Mesenchymal stem cell (in vitro differentiated cells and primary cell): ENCODE results near the gene TGM2.
A peak's percentile ranks its signal among the peaks of the same experiment; 100 is the strongest.

Experiments used
- DNase-seq: peaks from one replicate; pipeline ENCODE4 v3.0.0-alpha.2; 2013
- H2AFZ ChIP-seq: one replicate; pipeline ENCODE4 v1.6.1; 2013; ENCODE audit warnings: low read depth, mild to moderate bottlenecking, control low read depth, inconsistent platforms, low read length, moderate library complexity
- H2AK5ac ChIP-seq: 2 replicates; pipeline ENCODE4 v1.6.1; 2013; ENCODE audit warnings: low read length, moderate library complexity, mild to moderate bottlenecking, inconsistent platforms; ENCODE audit not compliant: severe bottlenecking
- H2BK120ac ChIP-seq: one replicate; pipeline ENCODE4 v1.6.1; 2013; ENCODE audit warnings: low read depth, mild to moderate bottlenecking, inconsistent platforms, low read length, moderate library complexity
- H2BK12ac ChIP-seq, 2 experiments: one replicate each; pipeline ENCODE4 v1.6.1; 2013; ENCODE audit warnings: inconsistent platforms in 2 of 2, low read length in 2 of 2, mild to moderate bottlenecking in 2 of 2, moderate library complexity in 2 of 2, control low read depth in 1 of 2
- H2BK15ac ChIP-seq: one replicate; pipeline ENCODE4 v1.6.1; 2013; ENCODE audit warnings: mild to moderate bottlenecking, low read depth, inconsistent platforms; ENCODE audit not compliant: poor library complexity, severe bottlenecking
- H2BK5ac ChIP-seq: 2 replicates; pipeline ENCODE4 v1.6.1; 2013; ENCODE audit warnings: low read depth, mild to moderate bottlenecking, low read length, control low read depth, inconsistent platforms; ENCODE audit not compliant: poor library complexity, severe bottlenecking
- H3K14ac ChIP-seq, 2 experiments: one replicate each; pipeline ENCODE4 v1.6.1; 2013; ENCODE audit warnings: inconsistent platforms in 2 of 2, low read length in 2 of 2, control low read depth in 1 of 2, mild to moderate bottlenecking in 1 of 2, moderate library complexity in 1 of 2
- H3K18ac ChIP-seq, 2 experiments: one replicate each; pipeline ENCODE4 v1.6.1; 2013; ENCODE audit warnings: inconsistent platforms in 2 of 2, low read length in 2 of 2, control low read depth in 1 of 2, low read depth in 1 of 2, mild to moderate bottlenecking in 1 of 2
- H3K23ac ChIP-seq, 2 experiments: one replicate each; pipeline ENCODE4 v1.6.1; 2013; ENCODE audit warnings: inconsistent platforms in 2 of 2, low read length in 2 of 2, mild to moderate bottlenecking in 2 of 2, moderate library complexity in 2 of 2, control low read depth in 1 of 2
- H3K27ac ChIP-seq: 2 replicates; pipeline ENCODE4 v1.5.1; 2013; ENCODE audit warnings: mild to moderate bottlenecking, moderate library complexity, low read length, control low read depth, inconsistent platforms; ENCODE audit not compliant: poor library complexity, severe bottlenecking
- H3K27me3 ChIP-seq, 2 experiments: 2 replicates each; pipeline versions ENCODE4 v1.6.1 to v1.7.0; 2013; ENCODE audit warnings: low read length in 2 of 2, mild to moderate bottlenecking in 2 of 2, moderate library complexity in 2 of 2, control low read depth in 1 of 2, inconsistent platforms in 1 of 2; ENCODE audit not compliant: control insufficient read depth in 1 of 2, insufficient read depth in 1 of 2
- H3K36me3 ChIP-seq, 2 experiments: 2 replicates each; pipeline versions ENCODE4 v1.6.1 to v1.7.0; 2013; ENCODE audit warnings: low read length in 2 of 2, control low read depth in 1 of 2, inconsistent platforms in 1 of 2, low read depth in 1 of 2, mild to moderate bottlenecking in 1 of 2; ENCODE audit not compliant: insufficient read depth in 2 of 2, control insufficient read depth in 1 of 2
- H3K4ac ChIP-seq, 2 experiments: one replicate each; pipeline ENCODE4 v1.6.1; 2013; ENCODE audit warnings: inconsistent platforms in 2 of 2, low read length in 2 of 2, mild to moderate bottlenecking in 2 of 2, moderate library complexity in 2 of 2, control low read depth in 1 of 2, low read depth in 1 of 2
- H3K4me1 ChIP-seq: 2 replicates; pipeline ENCODE4 v1.6.1; 2013; ENCODE audit warnings: low read depth, low read length, control low read depth; ENCODE audit not compliant: control insufficient read depth, insufficient read depth
- H3K4me2 ChIP-seq: 2 replicates; pipeline ENCODE4 v1.6.1; 2013; ENCODE audit warnings: low read length, mild to moderate bottlenecking, inconsistent platforms; ENCODE audit not compliant: poor library complexity, severe bottlenecking
- H3K4me3 ChIP-seq, 2 experiments: 2 replicates each; pipeline versions ENCODE4 v1.5.1 to v1.7.0; 2013; ENCODE audit warnings: low read length in 2 of 2, mild to moderate bottlenecking in 2 of 2, control low read depth in 1 of 2, low read depth in 1 of 2; ENCODE audit not compliant: insufficient read depth in 1 of 2
- H3K79me1 ChIP-seq: replicated peaks from 2 replicates; pipeline ENCODE4 v1.6.1; 2013; ENCODE audit warnings: mild to moderate bottlenecking, control low read depth, low read length, inconsistent platforms; ENCODE audit not compliant: poor library complexity, severe bottlenecking
- H3K9ac ChIP-seq: 2 replicates; pipeline ENCODE4 v1.7.0; 2013; ENCODE audit warnings: mild to moderate bottlenecking, low read length, moderate library complexity
- H3K9me3 ChIP-seq: 2 replicates; pipeline ENCODE4 v1.7.0; 2013; ENCODE audit warnings: mild to moderate bottlenecking, low read length; ENCODE audit not compliant: control insufficient read depth
- H4K8ac ChIP-seq: one replicate; pipeline ENCODE4 v1.6.1; 2013; ENCODE audit warnings: inconsistent platforms, mild to moderate bottlenecking, low read length, moderate library complexity
- H4K91ac ChIP-seq: one replicate; pipeline ENCODE4 v1.6.1; 2013; ENCODE audit warnings: mild to moderate bottlenecking, low read length, inconsistent platforms
- WGBS: methylation state at CpG from one replicate; pipeline ENCODE4 v1.1.7; 2013; ENCODE audit warnings: mixed read lengths; 5-methylcytosine and 5-hydroxymethylcytosine counted together

TGM2 gene

DNA sequence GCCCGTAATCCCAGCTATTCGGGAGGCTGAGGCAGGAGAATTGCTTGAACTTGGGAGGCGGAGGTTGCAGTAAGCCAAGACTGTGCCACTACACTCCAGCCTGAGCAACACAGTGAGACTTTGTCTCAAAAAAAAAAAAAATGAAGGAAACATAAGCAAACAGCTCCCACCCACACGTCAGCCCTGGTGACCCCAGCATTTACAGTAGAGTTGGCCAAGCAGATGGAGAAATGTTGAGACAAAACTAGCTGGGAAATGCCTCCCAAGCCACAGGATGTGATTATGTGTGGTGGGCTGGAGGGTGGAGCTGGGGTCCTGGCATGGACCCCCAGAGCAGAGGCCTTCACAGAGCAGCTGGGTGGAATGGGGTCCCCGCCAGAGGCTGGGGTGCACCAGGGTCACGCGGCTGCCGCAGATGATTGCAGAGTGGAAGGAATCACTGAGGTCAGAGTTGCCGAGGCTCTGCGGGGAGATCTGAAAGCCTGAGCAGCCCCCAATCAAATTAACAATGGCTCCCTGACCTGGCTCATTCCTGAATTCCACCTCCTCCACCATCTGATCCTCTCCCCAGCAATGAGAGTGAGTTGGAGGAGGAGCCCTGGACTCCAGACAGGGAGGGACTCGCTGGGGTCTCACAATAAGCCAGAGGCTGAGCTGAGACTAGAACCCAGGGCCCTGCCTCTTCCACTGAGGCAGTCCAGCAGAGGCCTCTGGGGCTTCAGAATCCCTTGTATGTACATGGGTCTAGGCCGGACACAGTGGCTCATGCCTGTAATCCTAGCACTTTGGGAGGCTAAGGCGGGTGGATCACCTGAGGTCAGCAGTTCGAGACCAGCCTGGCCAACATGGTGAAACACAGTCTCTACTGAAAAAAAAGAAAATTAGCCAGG lies 34.7 kb upstream of the TGM2 start:
- Histone ChIP-seq H4K91ac (no peak overlapping the region), H4K8ac (no peak overlapping the region), H3K4ac (no peak overlapping the region), H2AFZ (no peak overlapping the region), H3K4me1 (peaks cover 4% of the 10 kb centered on the region), H3K4me2 (no peak overlapping the region), H3K18ac (no peak overlapping the region), H3K79me1 (no peaks in the 10 kb centered on the region), H2BK5ac (no peak overlapping the region), H2BK120ac (no peak overlapping the region), H3K14ac (no peak overlapping the region), H3K23ac (no peak overlapping the region), H2BK12ac (no peak overlapping the region), H2BK15ac (no peak overlapping the region), H3K9ac (no peak overlapping the region), H3K27me3 (peaks cover 8 to 18% of the 10 kb centered on the region in 2 experiments), H2AK5ac (no peak overlapping the region), H3K27ac (no peak overlapping the region), H3K36me3 (no peaks in the 10 kb centered on the region), H3K9me3 (no peaks in the 10 kb centered on the region), H3K4me3 (no peak overlapping the region)
- DNase-seq: no peak
- 92% methylated on average over 14 of the region's 14 CpGs for WGBS

DNA sequence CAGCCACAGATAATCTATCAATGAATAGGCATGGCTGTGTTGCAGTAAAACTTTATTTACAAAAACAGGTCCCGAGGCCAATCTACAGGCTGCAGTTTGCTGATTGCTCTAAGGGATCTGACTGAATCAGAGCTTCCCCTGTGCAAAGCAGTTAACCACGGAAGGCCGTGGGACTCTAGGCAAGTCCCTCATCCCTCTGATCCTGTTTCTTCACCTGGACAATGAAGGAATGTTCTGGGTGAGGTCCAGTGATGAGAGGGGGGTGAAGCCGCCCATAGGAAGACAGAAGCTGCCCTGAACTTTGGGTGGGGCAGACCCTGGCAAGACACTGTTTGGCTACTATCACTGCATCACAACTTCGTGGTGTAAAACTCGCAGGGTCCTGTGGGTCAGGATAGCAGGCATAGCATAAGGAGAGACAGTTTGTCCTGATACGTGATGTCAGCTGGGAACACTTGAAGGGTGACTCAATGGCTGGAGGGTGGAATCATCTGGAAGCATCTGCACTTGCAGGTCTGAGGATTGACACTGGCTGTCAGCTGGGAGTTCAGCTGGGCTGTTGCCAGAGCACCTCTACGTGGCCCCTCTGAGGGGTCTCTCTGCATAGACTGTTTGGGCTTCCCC lies 33.3 kb upstream of the TGM2 start:
- WGBS: 61% methylated on average over 8 of the region's 8 CpGs
- Histone ChIP-seq H3K79me1 (no peaks in the 10 kb centered on the region), H2BK5ac (no peak overlapping the region), H3K36me3 (no peaks in the 10 kb centered on the region), H4K91ac (no peak overlapping the region), H3K9me3 (peaks cover 4% of the 10 kb centered on the region), H3K27me3 (peaks cover 8 to 31% of the 10 kb centered on the region in 2 experiments), H2BK120ac (no peak overlapping the region), H3K4ac (no peak overlapping the region), H3K23ac (no peak overlapping the region), H3K27ac (no peak overlapping the region), H3K9ac (no peak overlapping the region), H2BK12ac (peak overlapping the region in 1 of 2 experiments; percentile 24), H3K4me2 (no peak overlapping the region), H2AK5ac (no peak overlapping the region), H3K18ac (no peak overlapping the region), H3K4me1 (peaks cover 4% of the 10 kb centered on the region), H4K8ac (no peak overlapping the region), H2AFZ (no peak overlapping the region), H3K14ac (no peak overlapping the region), H3K4me3 (no peak overlapping the region), H2BK15ac (no peak overlapping the region)
- peak; percentile 69 for DNase-seq

DNA sequence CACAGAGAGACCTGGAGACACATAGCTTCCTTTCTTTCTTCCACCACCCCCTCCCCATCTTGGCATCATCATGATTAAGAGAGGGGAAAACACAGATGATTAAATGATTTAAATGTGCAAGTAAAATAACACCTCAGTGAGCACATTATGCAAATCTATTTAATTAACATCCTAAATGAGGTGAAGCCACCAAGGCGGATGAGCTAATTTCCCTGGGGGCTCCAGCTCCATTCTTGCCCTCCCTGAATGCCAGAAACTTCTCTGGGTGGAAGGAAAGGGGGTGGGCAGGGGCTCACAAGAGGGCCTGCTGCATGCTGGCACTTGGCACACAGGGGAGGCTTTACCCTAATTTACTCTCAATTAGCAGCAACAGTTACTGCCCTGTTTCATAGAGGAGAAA lies 32.5 kb upstream of the TGM2 start:
- Histone ChIP-seq H3K9me3 (peaks cover 4% of the 10 kb centered on the region), H2BK120ac (no peak overlapping the region), H3K4me1 (peaks cover 4% of the 10 kb centered on the region), H2BK12ac (no peak overlapping the region), H3K4me3 (no peak overlapping the region), H3K27ac (no peak overlapping the region), H2AK5ac (no peak overlapping the region), H3K23ac (no peak overlapping the region), H4K91ac (peak overlapping the region; percentile 16), H3K9ac (no peak overlapping the region), H2BK5ac (no peak overlapping the region), H3K79me1 (no peaks in the 10 kb centered on the region), H3K4ac (no peak overlapping the region), H2AFZ (no peak overlapping the region), H3K4me2 (no peak overlapping the region), H4K8ac (no peak overlapping the region), H3K27me3 (peaks cover 8 to 32% of the 10 kb centered on the region in 2 experiments), H3K18ac (no peak overlapping the region), H2BK15ac (no peak overlapping the region), H3K36me3 (no peaks in the 10 kb centered on the region), H3K14ac (no peak overlapping the region)
- no peak for DNase-seq
- WGBS: 89% methylated on average over 1 of the region's 1 CpG

- Histone ChIP-seq H3K36me3 (no peaks in the 10 kb centered on the region), H3K4me3 (no peak overlapping the region), H3K4me2 (no peak overlapping the region), H4K91ac (no peak overlapping the region), H2AFZ (no peak overlapping the region), H3K9ac (no peak overlapping the region), H3K4ac (no peak overlapping the region), H3K4me1 (peaks cover 4% of the 10 kb centered on the region), H2BK15ac (no peak overlapping the region), H3K18ac (no peak overlapping the region), H4K8ac (no peak overlapping the region), H2AK5ac (no peak overlapping the region), H3K9me3 (peaks cover 4% of the 10 kb centered on the region), H2BK5ac (no peak overlapping the region), H2BK12ac (no peak overlapping the region), H2BK120ac (no peak overlapping the region), H3K27me3 (peaks cover 8 to 28% of the 10 kb centered on the region in 2 experiments), H3K79me1 (no peaks in the 10 kb centered on the region), H3K23ac (no peak overlapping the region), H3K14ac (no peak overlapping the region), H3K27ac (no peak overlapping the region)
- no peak for DNase-seq
- WGBS: 69% methylated on average over 3 of the region's 5 CpGs
Observed at GRCh38 chr20:38197217-38197616, 32.1 kb upstream of the TGM2 start.
